Hematopoietic multipotent progenitor cell treated with erythropoietin and hydrocortisone succinate and interleukin-3 and kit ligand, for 17 days (in vitro differentiated cells): Measurements from ENCODE around the gene MAP3K3.
A peak's percentile ranks its signal among the peaks of the same experiment; 100 is the strongest.

ENCODE experiments used
- DNase-seq: peaks from one replicate; pipeline ENCODE4 v3.0.0-alpha.2; 2015; ENCODE audit warnings: low spot score

MAP3K3 gene

GRCh38 chr17:63653050-63653449 lies 30.8 kb downstream of the MAP3K3 start:
- DNase-seq = no peak

- DNase-seq = no peak
These were observed 35.6 kb downstream of the MAP3K3 start for GRCh38 chr17:63657786-63658185.

- no peak for DNase-seq
These were observed 36.1 kb downstream of the MAP3K3 start for GRCh38 chr17:63658366-63658765.

- no peak for DNase-seq
These were observed 37.6 kb downstream of the MAP3K3 start for GRCh38 chr17:63659850-63660249.

GRCh38 chr17:63665527-63666214 lies 43.5 kb downstream of the MAP3K3 start:
- no peak for DNase-seq

GRCh38 chr17:63672856-63673255 lies 50.6 kb downstream of the MAP3K3 start:
- no peak for DNase-seq

GRCh38 chr17:63675231-63675606 lies 53.0 kb downstream of the MAP3K3 start:
- DNase-seq = no peak

GRCh38 chr17:63675607-63676546 lies 53.7 kb downstream of the MAP3K3 start:
- peak; percentile 58 for DNase-seq

- no peak for DNase-seq
These were observed 54.4 kb downstream of the MAP3K3 start for GRCh38 chr17:63676584-63676983.

GRCh38 chr17:63679214-63679613 lies 57.0 kb downstream of the MAP3K3 start:
- no peak for DNase-seq

GRCh38 chr17:63680700-63681099 lies 58.5 kb downstream of the MAP3K3 start:
- no peak for DNase-seq

- DNase-seq = no peak
These were observed 59.3 kb downstream of the MAP3K3 start for GRCh38 chr17:63681530-63681929.

- no peak for DNase-seq
These were observed 60.2 kb downstream of the MAP3K3 start for GRCh38 chr17:63682441-63682840.

GRCh38 chr17:63682981-63683380 lies 60.8 kb downstream of the MAP3K3 start:
- no peak for DNase-seq

GRCh38 chr17:63685041-63685440 lies 62.8 kb downstream of the MAP3K3 start:
- no peak for DNase-seq

GRCh38 chr17:63685578-63685977 lies 63.4 kb downstream of the MAP3K3 start:
- no peak for DNase-seq

- DNase-seq = no peak
These were observed 64.0 kb downstream of the MAP3K3 start for GRCh38 chr17:63686138-63686685.

- no peak for DNase-seq
These were observed 66.3 kb downstream of the MAP3K3 start for GRCh38 chr17:63688396-63689020.

- DNase-seq = no peak
These were observed 67.3 kb downstream of the MAP3K3 start for GRCh38 chr17:63689479-63689878.

GRCh38 chr17:63692195-63692816 lies 70.1 kb downstream of the MAP3K3 start:
- no peak for DNase-seq

- no peak for DNase-seq
These were observed 71.3 kb downstream of the MAP3K3 start for GRCh38 chr17:63693411-63694113.
